SK-N-SH (cell line): ENCODE measurements around the gene SERPIND1. TPM values are rescaled to one million over a fixed set of nuclear protein-coding genes. Genes with fewer than 3 reads are reported as not detected.

ENCODE experiments used
- CTCF ChIA-PET: fragments of 300-600, 350-600 bp; formaldehyde crosslinking; extraction: SDS; loops from one replicate; lab custom pipeline; 2021; lab: Yijun Ruan, JAX
- POLR2A ChIA-PET: fragments of 350-600 bp; sonication (Branson Sonifier 250); formaldehyde crosslinking; extraction: SDS; loops from one replicate; lab custom pipeline; 2020; ENCODE audit warnings: antibody characterized with exemption, inconsistent platforms; lab: Yijun Ruan, JAX
- DNase-seq: peaks from one replicate; pipeline ENCODE4 v3.0.0; 2012
- H2AFZ ChIP-seq: fragments of 200-600 bp; sonication (generic); 2 replicates; pipeline ENCODE4 v1.8.1; 2016; ENCODE audit warnings: antibody characterized with exemption, mild to moderate bottlenecking, low read depth
- H3F3A ChIP-seq: fragments of 200-600 bp; sonication (generic); replicated peaks from 2 replicates; pipeline ENCODE3; 2016; ENCODE audit warnings: antibody characterized with exemption, mild to moderate bottlenecking; ENCODE audit not compliant: insufficient read depth
- H3K27ac ChIP-seq, 2 experiments: fragments of 200-500 bp in 1 of 2; fragments of 200-600 bp in 1 of 2; sonication (Bioruptor generic) in 1 of 2; sonication (generic), shearing (Covaris generic) in 1 of 2; 2 replicates each; pipeline versions ENCODE4 v1.5.1 to v1.6.1; 2014 to 2016; ENCODE audit warnings: low read depth in 2 of 2, inconsistent platforms in 1 of 2, low read length in 1 of 2, mild to moderate bottlenecking in 1 of 2, mixed read lengths in 1 of 2
- H3K27me3 ChIP-seq: fragments of 200-600 bp; sonication (generic), shearing (Covaris generic); 2 replicates; pipeline ENCODE4 v1.6.1; 2016; ENCODE audit warnings: mixed run types; ENCODE audit not compliant: insufficient read depth
- H3K36me3 ChIP-seq, 2 experiments: fragments of 200-500 bp in 1 of 2; fragments of 200-600 bp in 1 of 2; sonication (Bioruptor generic) in 1 of 2; sonication (generic) in 1 of 2; replicated peaks in 1 of 2; 2 replicates each; pipeline versions ENCODE3 to v1.5.1; 2014 to 2016; ENCODE audit warnings: low read length in 1 of 2, mild to moderate bottlenecking in 1 of 2; ENCODE audit not compliant: insufficient read depth in 2 of 2, control insufficient read depth in 1 of 2
- H3K4me1 ChIP-seq, 2 experiments: fragments of 200-500 bp in 1 of 2; fragments of 200-600 bp in 1 of 2; sonication (Bioruptor generic) in 1 of 2; sonication (generic), shearing (Covaris generic) in 1 of 2; 2 replicates each; pipeline versions ENCODE4 v1.5.1 to v1.6.1; 2014 to 2016; ENCODE audit warnings: low read depth in 1 of 2, low read length in 1 of 2, mixed run types in 1 of 2; ENCODE audit not compliant: insufficient read depth in 2 of 2, control insufficient read depth in 1 of 2
- H3K4me2 ChIP-seq: fragments of 200-600 bp; sonication (generic), shearing (Covaris generic); 2 replicates; pipeline ENCODE4 v1.6.1; 2017; ENCODE audit warnings: mixed run types
- H3K4me3 ChIP-seq, 2 experiments: fragments of 200-500 bp in 1 of 2; fragments of 200-600 bp in 1 of 2; sonication (Bioruptor generic) in 1 of 2; sonication (generic), shearing (Covaris generic) in 1 of 2; 2 replicates each; pipeline versions ENCODE4 v1.5.1 to v1.8.1; 2014 to 2016; ENCODE audit warnings: low read depth in 2 of 2, inconsistent platforms in 1 of 2, low read length in 1 of 2, mild to moderate bottlenecking in 1 of 2, mixed read lengths in 1 of 2, moderate library complexity in 1 of 2
- H3K79me2 ChIP-seq: fragments of 200-600 bp; sonication (generic); 2 replicates; pipeline ENCODE4 v1.8.1; 2017; ENCODE audit warnings: mild to moderate bottlenecking; ENCODE audit not compliant: insufficient read depth
- H3K9ac ChIP-seq: fragments of 200-600 bp; sonication (generic); 2 replicates; pipeline ENCODE4 v1.6.1; 2017; ENCODE audit warnings: mixed run types
- H3K9me2 ChIP-seq: fragments of 200-600 bp; sonication (generic); 2 replicates; pipeline ENCODE4 v1.6.1; 2017; ENCODE audit warnings: mixed run types
- H3K9me3 ChIP-seq: fragments of 200-600 bp; sonication (generic); 2 replicates; pipeline ENCODE4 v1.6.1; 2017; ENCODE audit warnings: mixed run types, mild to moderate bottlenecking, moderate library complexity
- H4K20me1 ChIP-seq: fragments of 200-600 bp; sonication (generic); 2 replicates; pipeline ENCODE4 v1.6.1; 2017; ENCODE audit warnings: mild to moderate bottlenecking, mixed run types; ENCODE audit not compliant: insufficient read depth
- ELF1 ChIP-seq: IDR thresholded peaks from 2 replicates; pipeline ENCODE4 v1.4.0; 2012
- FOXJ3 ChIP-seq: sonication (generic); formaldehyde crosslinking; IDR thresholded peaks from 2 replicates; pipeline ENCODE4 v1.5.1; 2020; ENCODE audit warnings: mild to moderate bottlenecking, missing genetic modification reagents
- FOXM1 ChIP-seq: IDR thresholded peaks from 2 replicates; pipeline ENCODE4 v1.4.0; 2012; ENCODE audit warnings: low read depth, mild to moderate bottlenecking
- MXI1 ChIP-seq: IDR thresholded peaks from 2 replicates; pipeline ENCODE4 v1.6.1; 2012; ENCODE audit warnings: mild to moderate bottlenecking, low read depth, low read length, improper control_type of control experiment
- NFIC ChIP-seq: IDR thresholded peaks from 2 replicates; pipeline ENCODE4 v1.4.0; 2012; ENCODE audit warnings: borderline replicate concordance
- NRF1 ChIP-seq: IDR thresholded peaks from 2 replicates; pipeline ENCODE4 v1.6.1; 2012; ENCODE audit warnings: low read depth, mild to moderate bottlenecking, low read length
- RCOR1 ChIP-seq: fragments of 150-350 bp; IDR thresholded peaks from 2 replicates; pipeline ENCODE4 v1.6.1; 2017; ENCODE audit warnings: antibody characterized with exemption, low read length
- RFX5 ChIP-seq: IDR thresholded peaks from 2 replicates; pipeline ENCODE4 v1.6.1; 2012; ENCODE audit warnings: mild to moderate bottlenecking, improper control_type of control experiment, low read length
- SIN3A ChIP-seq: IDR thresholded peaks from 2 replicates; pipeline ENCODE4 v1.6.1; 2012; ENCODE audit warnings: low read depth, mild to moderate bottlenecking, low read length, moderate library complexity, borderline replicate concordance
- TAF1 ChIP-seq: IDR thresholded peaks from 2 replicates; pipeline ENCODE4 v1.6.1; 2012; ENCODE audit warnings: low read depth, mild to moderate bottlenecking, low read length, moderate library complexity, borderline replicate concordance
- TCF12 ChIP-seq: IDR thresholded peaks from 2 replicates; pipeline ENCODE4 v1.4.0; 2012
- WGBS: methylation state at CpG from one replicate; pipeline ENCODE4 v1.1.6; 2017; ENCODE audit warnings: low lambda C conversion rate; 5-methylcytosine and 5-hydroxymethylcytosine counted together
- polyA plus RNA-seq, 3 experiments: library from polyadenylated mRNA; depleted of rRNA; stranded (reverse); fragments of >200 nt; gene quantifications; 2 replicates each; pipeline ENCODE4 v1.2.3, GENCODE V29; 2012
- TF ChIP-seq, protein P1 (sequence below): fragments of 200-600 bp; sonication (generic); IDR thresholded peaks from 2 replicates; pipeline ENCODE4 v1.6.1; 2017; ENCODE audit warnings: antibody characterized with exemption, mild to moderate bottlenecking, moderate library complexity
- TF ChIP-seq, protein P2 (sequence below): fragments of 150-350 bp; IDR thresholded peaks from 2 replicates; pipeline ENCODE4 v1.6.1; 2016; ENCODE audit warnings: mild to moderate bottlenecking, low read depth, low read length
- TF ChIP-seq, protein P3 (sequence below): IDR thresholded peaks from 2 replicates; pipeline ENCODE4; 2012
- TF ChIP-seq, protein P4 (sequence below): IDR thresholded peaks from 2 replicates; pipeline ENCODE4 v1.4.0; 2012; ENCODE audit warnings: low read depth
- TF ChIP-seq, protein P5 (sequence below): fragments of 150-350 bp; IDR thresholded peaks from 2 replicates; pipeline ENCODE4 v1.6.1; 2017; ENCODE audit warnings: antibody characterized with exemption, low read length, low read depth, borderline replicate concordance
- TF ChIP-seq, protein P6 (sequence below): IDR thresholded peaks from 2 replicates; pipeline ENCODE4 v1.6.1; 2012; ENCODE audit warnings: mild to moderate bottlenecking, low read depth, low read length, moderate library complexity

SERPIND1 gene
- polyA plus RNA-seq, 1 of the 3 experiments (the other 2 are of a cell fraction): not detected

DNA sequence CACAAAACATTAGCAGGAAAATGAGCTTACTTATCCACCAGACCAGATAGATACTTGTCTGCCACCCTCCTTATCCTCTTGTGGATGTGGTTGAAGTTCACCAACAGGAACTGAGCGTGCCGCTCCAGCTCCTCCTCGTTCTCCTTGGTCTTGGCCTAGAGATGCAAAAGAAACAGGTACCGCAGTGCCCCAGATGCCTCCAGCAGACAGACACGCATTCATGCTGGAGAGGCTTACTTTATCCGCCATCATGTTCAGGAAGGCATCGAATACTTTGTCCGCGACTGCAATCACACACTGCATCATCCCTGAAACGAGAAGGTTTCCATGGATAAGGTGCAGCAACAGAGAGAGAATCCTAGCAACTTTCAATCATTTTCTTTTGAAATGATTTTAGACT lies 21.0 kb upstream of the SERPIND1 start:
- TF ChIP-seq, protein P1, sequence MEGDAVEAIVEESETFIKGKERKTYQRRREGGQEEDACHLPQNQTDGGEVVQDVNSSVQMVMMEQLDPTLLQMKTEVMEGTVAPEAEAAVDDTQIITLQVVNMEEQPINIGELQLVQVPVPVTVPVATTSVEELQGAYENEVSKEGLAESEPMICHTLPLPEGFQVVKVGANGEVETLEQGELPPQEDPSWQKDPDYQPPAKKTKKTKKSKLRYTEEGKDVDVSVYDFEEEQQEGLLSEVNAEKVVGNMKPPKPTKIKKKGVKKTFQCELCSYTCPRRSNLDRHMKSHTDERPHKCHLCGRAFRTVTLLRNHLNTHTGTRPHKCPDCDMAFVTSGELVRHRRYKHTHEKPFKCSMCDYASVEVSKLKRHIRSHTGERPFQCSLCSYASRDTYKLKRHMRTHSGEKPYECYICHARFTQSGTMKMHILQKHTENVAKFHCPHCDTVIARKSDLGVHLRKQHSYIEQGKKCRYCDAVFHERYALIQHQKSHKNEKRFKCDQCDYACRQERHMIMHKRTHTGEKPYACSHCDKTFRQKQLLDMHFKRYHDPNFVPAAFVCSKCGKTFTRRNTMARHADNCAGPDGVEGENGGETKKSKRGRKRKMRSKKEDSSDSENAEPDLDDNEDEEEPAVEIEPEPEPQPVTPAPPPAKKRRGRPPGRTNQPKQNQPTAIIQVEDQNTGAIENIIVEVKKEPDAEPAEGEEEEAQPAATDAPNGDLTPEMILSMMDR: no peak
- no peak for TF ChIP-seq MXI1
- TF ChIP-seq, protein P2, sequence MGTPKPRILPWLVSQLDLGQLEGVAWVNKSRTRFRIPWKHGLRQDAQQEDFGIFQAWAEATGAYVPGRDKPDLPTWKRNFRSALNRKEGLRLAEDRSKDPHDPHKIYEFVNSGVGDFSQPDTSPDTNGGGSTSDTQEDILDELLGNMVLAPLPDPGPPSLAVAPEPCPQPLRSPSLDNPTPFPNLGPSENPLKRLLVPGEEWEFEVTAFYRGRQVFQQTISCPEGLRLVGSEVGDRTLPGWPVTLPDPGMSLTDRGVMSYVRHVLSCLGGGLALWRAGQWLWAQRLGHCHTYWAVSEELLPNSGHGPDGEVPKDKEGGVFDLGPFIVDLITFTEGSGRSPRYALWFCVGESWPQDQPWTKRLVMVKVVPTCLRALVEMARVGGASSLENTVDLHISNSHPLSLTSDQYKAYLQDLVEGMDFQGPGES: no peak
- no peak for TF ChIP-seq TCF12
- TF ChIP-seq SIN3A: no peak
- no peak for TF ChIP-seq FOXM1
- TF ChIP-seq, protein P3, sequence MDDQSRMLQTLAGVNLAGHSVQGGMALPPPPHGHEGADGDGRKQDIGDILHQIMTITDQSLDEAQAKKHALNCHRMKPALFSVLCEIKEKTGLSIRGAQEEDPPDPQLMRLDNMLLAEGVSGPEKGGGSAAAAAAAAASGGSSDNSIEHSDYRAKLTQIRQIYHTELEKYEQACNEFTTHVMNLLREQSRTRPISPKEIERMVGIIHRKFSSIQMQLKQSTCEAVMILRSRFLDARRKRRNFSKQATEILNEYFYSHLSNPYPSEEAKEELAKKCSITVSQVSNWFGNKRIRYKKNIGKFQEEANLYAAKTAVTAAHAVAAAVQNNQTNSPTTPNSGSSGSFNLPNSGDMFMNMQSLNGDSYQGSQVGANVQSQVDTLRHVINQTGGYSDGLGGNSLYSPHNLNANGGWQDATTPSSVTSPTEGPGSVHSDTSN: no peak
- TF ChIP-seq, protein P4, sequence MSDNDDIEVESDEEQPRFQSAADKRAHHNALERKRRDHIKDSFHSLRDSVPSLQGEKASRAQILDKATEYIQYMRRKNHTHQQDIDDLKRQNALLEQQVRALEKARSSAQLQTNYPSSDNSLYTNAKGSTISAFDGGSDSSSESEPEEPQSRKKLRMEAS: no peak
- TF ChIP-seq ELF1: no peak
- no peak for TF ChIP-seq TAF1
- TF ChIP-seq, protein P5, sequence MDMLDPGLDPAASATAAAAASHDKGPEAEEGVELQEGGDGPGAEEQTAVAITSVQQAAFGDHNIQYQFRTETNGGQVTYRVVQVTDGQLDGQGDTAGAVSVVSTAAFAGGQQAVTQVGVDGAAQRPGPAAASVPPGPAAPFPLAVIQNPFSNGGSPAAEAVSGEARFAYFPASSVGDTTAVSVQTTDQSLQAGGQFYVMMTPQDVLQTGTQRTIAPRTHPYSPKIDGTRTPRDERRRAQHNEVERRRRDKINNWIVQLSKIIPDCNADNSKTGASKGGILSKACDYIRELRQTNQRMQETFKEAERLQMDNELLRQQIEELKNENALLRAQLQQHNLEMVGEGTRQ: no peak
- no peak for TF ChIP-seq RCOR1
- TF ChIP-seq, protein P6, sequence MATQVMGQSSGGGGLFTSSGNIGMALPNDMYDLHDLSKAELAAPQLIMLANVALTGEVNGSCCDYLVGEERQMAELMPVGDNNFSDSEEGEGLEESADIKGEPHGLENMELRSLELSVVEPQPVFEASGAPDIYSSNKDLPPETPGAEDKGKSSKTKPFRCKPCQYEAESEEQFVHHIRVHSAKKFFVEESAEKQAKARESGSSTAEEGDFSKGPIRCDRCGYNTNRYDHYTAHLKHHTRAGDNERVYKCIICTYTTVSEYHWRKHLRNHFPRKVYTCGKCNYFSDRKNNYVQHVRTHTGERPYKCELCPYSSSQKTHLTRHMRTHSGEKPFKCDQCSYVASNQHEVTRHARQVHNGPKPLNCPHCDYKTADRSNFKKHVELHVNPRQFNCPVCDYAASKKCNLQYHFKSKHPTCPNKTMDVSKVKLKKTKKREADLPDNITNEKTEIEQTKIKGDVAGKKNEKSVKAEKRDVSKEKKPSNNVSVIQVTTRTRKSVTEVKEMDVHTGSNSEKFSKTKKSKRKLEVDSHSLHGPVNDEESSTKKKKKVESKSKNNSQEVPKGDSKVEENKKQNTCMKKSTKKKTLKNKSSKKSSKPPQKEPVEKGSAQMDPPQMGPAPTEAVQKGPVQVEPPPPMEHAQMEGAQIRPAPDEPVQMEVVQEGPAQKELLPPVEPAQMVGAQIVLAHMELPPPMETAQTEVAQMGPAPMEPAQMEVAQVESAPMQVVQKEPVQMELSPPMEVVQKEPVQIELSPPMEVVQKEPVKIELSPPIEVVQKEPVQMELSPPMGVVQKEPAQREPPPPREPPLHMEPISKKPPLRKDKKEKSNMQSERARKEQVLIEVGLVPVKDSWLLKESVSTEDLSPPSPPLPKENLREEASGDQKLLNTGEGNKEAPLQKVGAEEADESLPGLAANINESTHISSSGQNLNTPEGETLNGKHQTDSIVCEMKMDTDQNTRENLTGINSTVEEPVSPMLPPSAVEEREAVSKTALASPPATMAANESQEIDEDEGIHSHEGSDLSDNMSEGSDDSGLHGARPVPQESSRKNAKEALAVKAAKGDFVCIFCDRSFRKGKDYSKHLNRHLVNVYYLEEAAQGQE: no peak
- TF ChIP-seq NRF1: no peak
- no peak for TF ChIP-seq NFIC
- TF ChIP-seq FOXJ3: no peak
- no peak for TF ChIP-seq RFX5
- H3F3A ChIP-seq: no peaks in the 10 kb centered on the region
- no peaks in the 10 kb centered on the region; the same call in 1 of the 2 replicates for H4K20me1 ChIP-seq

More for the DNA sequence above, 21.0 kb upstream of the SERPIND1 start:
- ChIA-PET POLR2A (no interaction called here), CTCF (interaction anchor here (4.7 kb wide), 1 partner anchor 11 kb away, joined by 29 read pairs; no protein-coding TSS in a partner anchor)
- H3K27ac ChIP-seq: no peak overlapping the region
- no peak overlapping the region for H3K4me2 ChIP-seq
- H3K79me2 ChIP-seq: no peaks in the 10 kb centered on the region
- no peaks in the 10 kb centered on the region for H3K9me3 ChIP-seq
- no peak for DNase-seq
- 94% methylated on average over 10 of the region's 10 CpGs for WGBS
- no peak overlapping the region for H3K4me3 ChIP-seq
- no peak overlapping the region for H3K9ac ChIP-seq
- H3K4me1 ChIP-seq: peaks cover 0 to 4% of the 10 kb centered on the region in 2 experiments; a peak in 1 of 4 replicates
- no peak overlapping the region for H2AFZ ChIP-seq
- H3K9me2 ChIP-seq: no peaks in the 10 kb centered on the region
- no peaks in the 10 kb centered on the region for H3K27me3 ChIP-seq
- H3K36me3 ChIP-seq: peaks cover 5 to 24% of the 10 kb centered on the region in 2 experiments
